Nephron progenitor cell (in vitro differentiated cells): ENCODE results near the gene NFIA.

ENCODE experiments used
- DNase-seq: peaks from one replicate; pipeline ENCODE4 v3.0.0; 2021
- H3K27ac Mint-ChIP-seq: 2 replicates; pipeline ENCODE4 v1.8.0; 2021; ENCODE audit warnings: mild to moderate bottlenecking, moderate library complexity, mixed read lengths
- H3K27me3 Mint-ChIP-seq: 2 replicates; pipeline ENCODE4 v1.8.0; 2021; ENCODE audit warnings: mild to moderate bottlenecking, low read depth, mixed read lengths; ENCODE audit not compliant: poor library complexity
- H3K36me3 Mint-ChIP-seq: 2 replicates; pipeline ENCODE4 v1.8.0; 2021; ENCODE audit warnings: low read depth, mixed read lengths
- H3K4me1 Mint-ChIP-seq: 2 replicates; pipeline ENCODE4 v1.8.0; 2021; ENCODE audit warnings: mixed read lengths
- H3K4me3 Mint-ChIP-seq: 2 replicates; pipeline ENCODE4 v1.8.0; 2021; ENCODE audit warnings: mild to moderate bottlenecking, moderate library complexity, mixed read lengths
- H3K9me3 Mint-ChIP-seq: 2 replicates; pipeline ENCODE4 v1.8.0; 2021; ENCODE audit warnings: mild to moderate bottlenecking, moderate library complexity, mixed read lengths
- CTCF ChIP-seq: fragments of 200-600 bp; sonication (generic); IDR thresholded peaks from 2 replicates; pipeline ENCODE4 v1.5.0; 2021; ENCODE audit warnings: antibody characterized with exemption

The NFIA gene

GRCh38 chr1:61269602-61270001, 187.2 kb downstream of the NFIA start:
- no peak overlapping the region for H3K27ac Mint-ChIP-seq
- H3K9me3 Mint-ChIP-seq, result no peaks in the 10 kb centered on the region
- H3K27me3 Mint-ChIP-seq, result peaks cover 6% of the 10 kb centered on the region
- no peak overlapping the region for H3K4me3 Mint-ChIP-seq
- DNase-seq, result no peak
- no peak for TF ChIP-seq CTCF
- H3K36me3 Mint-ChIP-seq, result no peaks in the 10 kb centered on the region
- H3K4me1 Mint-ChIP-seq, result peaks cover 14% of the 10 kb centered on the region

GRCh38 chr1:61270107-61270506, 187.7 kb downstream of the NFIA start:
- TF ChIP-seq CTCF, result no peak
- H3K36me3 Mint-ChIP-seq, result no peaks in the 10 kb centered on the region
- no peak for DNase-seq
- no peak overlapping the region for H3K27ac Mint-ChIP-seq
- H3K4me3 Mint-ChIP-seq, result no peak overlapping the region
- peaks cover 14% of the 10 kb centered on the region for H3K4me1 Mint-ChIP-seq
- H3K27me3 Mint-ChIP-seq, result peaks cover 6% of the 10 kb centered on the region
- no peaks in the 10 kb centered on the region for H3K9me3 Mint-ChIP-seq

- no peak for TF ChIP-seq CTCF
- H3K4me3 Mint-ChIP-seq, result no peak overlapping the region
- no peaks in the 10 kb centered on the region for H3K36me3 Mint-ChIP-seq
- H3K27me3 Mint-ChIP-seq, result peaks cover 6% of the 10 kb centered on the region
- no peak for DNase-seq
- no peaks in the 10 kb centered on the region for H3K9me3 Mint-ChIP-seq
- H3K27ac Mint-ChIP-seq, result no peak overlapping the region
- peaks cover 14% of the 10 kb centered on the region for H3K4me1 Mint-ChIP-seq
Measured at GRCh38 chr1:61270761-61271411, 188.5 kb downstream of the NFIA start.

- DNase-seq, result no peak
- no peak overlapping the region for H3K4me3 Mint-ChIP-seq
- no peak overlapping the region for H3K27ac Mint-ChIP-seq
- peaks cover 6% of the 10 kb centered on the region for H3K27me3 Mint-ChIP-seq
- H3K36me3 Mint-ChIP-seq, result no peaks in the 10 kb centered on the region
- peaks cover 14% of the 10 kb centered on the region for H3K4me1 Mint-ChIP-seq
- TF ChIP-seq CTCF, result no peak
- no peaks in the 10 kb centered on the region for H3K9me3 Mint-ChIP-seq
Measured at GRCh38 chr1:61271412-61271789, 189.0 kb downstream of the NFIA start.

- no peak overlapping the region for H3K4me3 Mint-ChIP-seq
- peak overlapping the region; percentile 38 for H3K27ac Mint-ChIP-seq
- no peak for DNase-seq
- H3K27me3 Mint-ChIP-seq, result peaks cover 6% of the 10 kb centered on the region
- no peaks in the 10 kb centered on the region for H3K9me3 Mint-ChIP-seq
- no peaks in the 10 kb centered on the region for H3K36me3 Mint-ChIP-seq
- TF ChIP-seq CTCF, result no peak
- peaks cover 14% of the 10 kb centered on the region for H3K4me1 Mint-ChIP-seq
Measured at GRCh38 chr1:61273167-61273705, 190.9 kb downstream of the NFIA start.

GRCh38 chr1:61273861-61274260, 191.5 kb downstream of the NFIA start:
- Mint-ChIP-seq H3K9me3 (no peaks in the 10 kb centered on the region), H3K36me3 (no peaks in the 10 kb centered on the region), H3K4me3 (no peak overlapping the region), H3K4me1 (peaks cover 10% of the 10 kb centered on the region), H3K27ac (no peak overlapping the region), H3K27me3 (peaks cover 6% of the 10 kb centered on the region)
- TF ChIP-seq CTCF, result no peak
- DNase-seq, result no peak
